Measurements from ENCODE around the gene SOS2.
A peak's percentile ranks its signal among the peaks of the same experiment; 100 is the strongest.

Gene SOS2

GRCh38 chr14:50116966-50117365, 114.4 kb downstream of the SOS2 start:
- no peak for TF ChIP-seq CTCF (IDR thresholded peaks at IDR 0.05; ENCODE audit: low read depth, low read length)
- DNase-seq = no peak
- Histone ChIP-seq H3K4me3 (ENCODE audit: low read depth, low read length) (peak overlapping the region; percentile 91), H3K27me3 (ENCODE audit: insufficient read depth, low read depth, severe bottlenecking) (no peaks in the 10 kb centered on the region), H3K9me3 (ENCODE audit: severe bottlenecking) (no peaks in the 10 kb centered on the region), H3K36me3 (peaks cover 41% of the 10 kb centered on the region), H3K27ac (peak overlapping the region; percentile 85)

- no peaks in the 10 kb centered on the region for H3K9me3 ChIP-seq (ENCODE audit: severe bottlenecking)
- peak within 1 kb of the TSS; percentile 85 for H3K27ac ChIP-seq
- no peaks in the 10 kb centered on the region for H3K27me3 ChIP-seq (ENCODE audit: insufficient read depth, low read depth, severe bottlenecking)
- peak; percentile 94 for DNase-seq
- peaks cover 47% of the 10 kb centered on the region for H3K36me3 ChIP-seq
- TF ChIP-seq CTCF (IDR thresholded peaks at IDR 0.05; ENCODE audit: low read depth, low read length) = no peak
- H3K4me3 ChIP-seq (ENCODE audit: low read depth, low read length) = peak within 1 kb of the TSS; percentile 91
Observed at GRCh38 chr14:50116181-50116956, 115.0 kb downstream of the SOS2 start, which contains the start of gene VCPKMT. Gene VCPKMT (minus strand): TSS chr14:50116572. CDS start chr14:50116552, 20 bp downstream.

GRCh38 chr14:50113381-50114035, 117.9 kb downstream of the SOS2 start:
- Histone ChIP-seq H3K9me3 (ENCODE audit: severe bottlenecking) (no peaks in the 10 kb centered on the region), H3K27me3 (ENCODE audit: insufficient read depth, low read depth, severe bottlenecking) (no peaks in the 10 kb centered on the region), H3K4me3 (ENCODE audit: low read depth, low read length) (no peak overlapping the region), H3K27ac (no peak overlapping the region), H3K36me3 (peaks cover 70% of the 10 kb centered on the region)
- TF ChIP-seq CTCF (IDR thresholded peaks at IDR 0.05; ENCODE audit: low read depth, low read length) = no peak
- DNase-seq = no peak

- Histone ChIP-seq H3K27me3 (ENCODE audit: insufficient read depth, low read depth, severe bottlenecking) (no peaks in the 10 kb centered on the region), H3K4me3 (ENCODE audit: low read depth, low read length) (no peak overlapping the region), H3K36me3 (peaks cover 66% of the 10 kb centered on the region), H3K27ac (no peak overlapping the region), H3K9me3 (ENCODE audit: severe bottlenecking) (no peaks in the 10 kb centered on the region)
- DNase-seq = no peak
- no peak for TF ChIP-seq CTCF (IDR thresholded peaks at IDR 0.05; ENCODE audit: low read depth, low read length)
Observed at GRCh38 chr14:50110323-50111037, 120.9 kb downstream of the SOS2 start.

- Histone ChIP-seq H3K27me3 (ENCODE audit: insufficient read depth, low read depth, severe bottlenecking) (no peaks in the 10 kb centered on the region), H3K4me3 (ENCODE audit: low read depth, low read length) (no peak overlapping the region), H3K27ac (no peak overlapping the region), H3K9me3 (ENCODE audit: severe bottlenecking) (no peaks in the 10 kb centered on the region), H3K36me3 (peaks cover 56% of the 10 kb centered on the region)
- TF ChIP-seq CTCF (IDR thresholded peaks at IDR 0.05; ENCODE audit: low read depth, low read length) = 0 out of 2 replicates have a peak, but pooled peaks have one; percentile 15
- DNase-seq = no peak
Observed at GRCh38 chr14:50109342-50109741, 122.0 kb downstream of the SOS2 start.

Data from WERI-Rb-1 (cell line).